Measurements from ENCODE around the gene NYNRIN.
"Not testable (repeated sequence)": the region's sequence is repeated elsewhere in the genome, so short reads cannot be mapped to it uniquely, and the experiment has no call there.

NYNRIN gene

DNA sequence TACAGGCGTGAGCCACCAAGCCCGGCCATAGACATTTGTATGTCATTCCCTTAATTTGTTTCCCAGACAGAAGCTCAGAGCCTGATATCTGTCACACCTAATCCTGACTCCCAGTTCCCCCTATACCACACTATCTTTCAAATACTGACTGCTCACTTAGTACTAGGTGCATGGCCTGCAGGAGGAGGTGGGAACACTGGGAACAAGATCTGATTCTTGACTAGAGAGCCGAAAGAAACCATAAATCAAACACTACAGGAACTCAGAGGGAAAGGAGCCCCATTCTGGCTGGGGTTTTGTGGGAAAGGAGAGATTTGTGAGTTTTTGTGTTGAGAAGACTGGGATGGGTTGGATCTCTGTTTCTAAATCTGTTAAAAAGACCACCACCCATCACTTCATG is 35.9 kb downstream of the NYNRIN start:
- DNase-seq: no peak

DNA sequence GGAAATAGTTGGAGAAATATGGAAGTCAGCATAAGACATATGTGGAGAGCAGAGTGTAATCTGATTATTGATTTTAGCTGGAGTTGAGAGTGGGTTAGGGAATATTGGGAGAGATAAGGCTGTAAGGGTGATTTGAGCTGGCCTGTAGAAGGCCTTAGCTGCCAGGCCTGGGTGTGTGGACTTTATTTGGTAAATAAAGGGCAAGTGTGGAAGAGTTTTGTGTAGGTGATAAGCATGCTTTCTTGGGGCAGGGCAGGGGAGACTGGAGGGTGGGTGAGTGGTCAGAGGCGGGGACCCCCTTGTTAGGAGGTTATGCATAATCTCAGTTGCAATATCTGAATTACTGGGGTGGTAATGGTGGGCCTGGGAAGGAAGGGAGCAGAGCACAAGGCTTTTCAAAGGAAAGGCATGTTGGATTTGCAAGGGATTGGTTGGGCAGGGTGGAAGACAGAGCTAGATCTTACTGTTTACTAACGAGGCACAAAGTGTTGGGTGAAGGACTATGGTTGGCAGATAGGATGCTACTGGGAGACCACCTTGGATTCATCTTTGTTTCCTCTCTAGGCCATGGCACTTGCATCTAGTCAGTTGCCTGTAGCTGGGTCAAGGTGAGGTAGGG is 36.5 kb downstream of the NYNRIN start:
- no peak for DNase-seq

DNA sequence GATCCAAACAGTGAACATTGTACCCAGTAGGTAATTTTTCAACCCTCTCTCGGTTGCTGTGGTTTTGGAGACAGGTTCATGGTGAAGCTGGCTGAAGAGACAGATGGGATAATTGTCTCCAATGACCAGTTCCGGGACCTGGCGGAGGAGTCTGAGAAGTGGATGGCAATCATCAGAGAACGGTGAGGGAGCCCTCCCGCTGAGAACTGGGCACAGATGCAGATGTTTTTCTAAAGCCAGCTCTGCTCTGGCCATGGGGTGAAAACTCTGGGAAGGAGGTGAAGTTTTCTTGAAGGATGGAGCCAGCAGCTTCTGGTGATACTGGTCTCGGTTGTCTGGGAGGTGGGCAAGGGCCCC is 37.2 kb downstream of the NYNRIN start:
- no peak for DNase-seq

DNA sequence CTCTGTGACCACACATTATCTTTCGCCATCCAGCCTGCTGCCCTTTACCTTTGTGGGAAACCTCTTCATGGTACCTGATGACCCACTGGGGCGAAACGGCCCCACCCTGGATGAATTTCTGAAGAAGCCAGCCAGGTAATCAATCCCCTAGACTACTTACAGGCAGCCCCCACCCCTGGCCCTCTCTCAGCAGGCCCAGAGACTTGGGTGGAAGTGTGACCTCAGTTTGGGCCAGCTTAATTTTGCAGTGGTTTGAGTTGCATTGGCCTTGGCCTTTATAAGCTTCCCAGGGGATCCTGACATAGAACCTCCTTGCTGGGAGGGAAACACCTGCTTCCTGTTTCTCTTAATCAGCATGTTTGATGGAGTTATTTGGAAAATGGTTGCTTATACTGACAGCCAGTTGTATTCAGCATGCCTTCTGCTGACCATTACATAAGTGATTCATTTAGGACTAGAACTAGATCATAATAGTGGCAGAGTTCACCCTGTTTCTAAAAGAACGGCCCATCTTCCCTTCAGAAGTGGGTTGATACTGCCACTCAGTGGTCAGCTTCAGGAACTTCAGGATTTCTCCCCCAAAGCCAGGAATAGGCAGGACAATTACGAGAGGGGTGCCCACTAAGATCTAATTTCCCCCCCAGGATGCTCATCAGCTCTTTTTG is 37.7 kb downstream of the NYNRIN start:
- DNase-seq: no peak

DNA sequence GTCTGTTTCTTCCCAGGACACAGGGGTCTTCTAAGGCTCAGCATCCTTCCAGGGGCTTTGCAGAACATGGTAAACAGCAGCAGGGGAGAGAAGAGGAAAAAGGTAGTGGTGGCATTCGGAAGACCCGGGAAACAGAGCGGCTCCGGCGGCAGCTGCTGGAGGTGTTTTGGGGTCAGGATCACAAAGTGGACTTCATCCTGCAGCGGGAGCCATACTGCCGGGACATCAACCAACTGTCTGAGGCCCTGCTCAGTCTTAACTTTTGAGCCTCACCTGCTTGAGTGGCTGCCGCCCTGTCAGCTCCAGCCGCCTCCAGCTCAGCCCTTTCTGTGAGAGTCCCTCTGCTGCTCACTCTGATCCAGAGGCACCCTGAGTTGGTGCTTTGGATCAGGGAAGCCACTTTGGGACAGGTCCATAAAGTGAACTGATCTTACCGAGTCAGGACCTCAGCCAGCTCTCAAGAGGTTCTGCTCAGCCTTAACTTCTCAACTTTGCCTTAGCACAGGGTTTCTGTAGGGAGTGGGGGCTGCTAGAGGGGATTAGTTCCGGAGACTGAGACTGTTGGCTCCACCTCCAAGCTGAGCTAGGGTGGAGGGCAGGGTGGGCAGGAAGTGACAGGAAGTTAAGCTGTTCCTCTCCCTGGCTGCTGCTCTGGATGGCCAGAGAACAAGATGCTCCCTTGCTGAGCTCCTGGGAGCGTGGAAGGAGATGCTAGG is 38.4 kb downstream of the NYNRIN start:
- no peak for DNase-seq

DNA sequence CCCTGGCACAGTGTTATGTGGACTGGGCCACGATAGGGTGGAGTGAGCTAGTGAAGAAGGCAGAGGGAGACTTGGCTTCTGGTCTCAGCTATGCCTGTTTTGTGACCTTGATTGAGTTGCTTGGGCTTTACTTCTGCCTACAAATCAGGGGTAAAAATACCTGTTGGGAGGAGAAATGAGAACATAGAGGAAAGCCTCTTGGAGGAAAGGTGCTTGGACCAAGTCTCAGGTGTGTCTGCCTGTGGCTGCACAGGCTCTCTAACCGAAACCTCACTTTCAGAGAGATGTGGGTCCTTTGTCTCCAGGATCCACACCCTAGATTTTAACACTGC is 38.9 kb downstream of the NYNRIN start:
- no peak for DNase-seq

DNA sequence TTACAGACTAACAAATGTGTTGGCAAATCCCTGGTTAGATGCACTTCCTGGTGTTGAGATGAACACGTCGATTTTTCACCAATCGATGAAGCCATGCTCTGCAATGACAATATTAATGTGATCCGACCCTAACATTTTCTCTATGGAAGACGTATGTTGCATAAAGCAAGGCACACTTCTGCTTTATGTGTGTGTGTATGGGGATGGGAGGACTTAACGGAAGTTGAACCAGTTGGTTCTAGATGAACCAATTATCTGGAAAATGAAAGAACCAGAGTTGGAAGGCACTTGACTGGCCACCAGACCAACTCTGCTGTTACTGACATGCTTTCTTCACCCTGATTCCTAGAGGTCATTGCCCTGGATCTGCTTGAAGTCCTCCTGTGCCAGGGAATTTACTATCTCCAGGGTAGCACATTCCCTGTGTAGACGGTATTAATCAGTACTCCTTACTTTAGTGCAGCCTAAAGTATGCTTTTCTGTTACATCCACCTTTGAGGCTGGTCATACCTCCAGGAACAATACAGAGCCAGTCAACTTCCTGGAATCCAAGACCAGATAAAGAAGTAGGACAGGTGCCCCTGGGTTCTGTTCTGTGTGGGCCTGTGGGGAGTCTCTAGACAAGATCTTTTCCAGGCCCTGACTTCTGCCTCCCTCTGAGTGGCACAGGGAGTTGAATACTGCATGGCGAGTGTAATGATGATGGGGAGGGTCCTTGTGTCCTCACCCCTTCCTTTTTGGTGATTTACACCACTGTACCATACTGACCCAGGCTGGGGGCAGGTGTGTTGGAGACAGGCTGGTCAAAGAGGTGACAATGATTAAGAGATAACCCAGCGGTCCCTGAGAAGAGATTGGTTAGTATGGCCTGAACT is 39.7 kb downstream of the NYNRIN start:
- DNase-seq: no peak

DNA sequence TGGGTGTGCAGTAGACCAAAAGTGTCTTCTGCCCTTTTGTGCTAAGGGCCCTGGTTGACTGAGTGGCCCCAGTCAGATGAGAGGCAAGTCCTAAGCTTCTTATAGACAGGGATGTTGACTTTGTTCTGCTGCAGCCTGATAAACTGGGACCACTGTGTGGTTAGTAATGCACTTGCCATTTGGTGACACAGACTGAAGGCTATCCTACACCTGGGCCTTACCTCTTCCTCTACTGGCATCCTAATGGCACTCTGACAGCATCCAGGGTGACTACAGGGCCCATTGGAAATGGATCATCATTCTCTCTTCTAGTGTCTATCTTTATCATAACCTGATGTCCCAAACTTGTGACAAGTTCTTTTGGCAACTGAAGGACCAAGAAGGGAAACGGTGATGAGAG is 40.5 kb downstream of the NYNRIN start:
- no peak for DNase-seq

DNA sequence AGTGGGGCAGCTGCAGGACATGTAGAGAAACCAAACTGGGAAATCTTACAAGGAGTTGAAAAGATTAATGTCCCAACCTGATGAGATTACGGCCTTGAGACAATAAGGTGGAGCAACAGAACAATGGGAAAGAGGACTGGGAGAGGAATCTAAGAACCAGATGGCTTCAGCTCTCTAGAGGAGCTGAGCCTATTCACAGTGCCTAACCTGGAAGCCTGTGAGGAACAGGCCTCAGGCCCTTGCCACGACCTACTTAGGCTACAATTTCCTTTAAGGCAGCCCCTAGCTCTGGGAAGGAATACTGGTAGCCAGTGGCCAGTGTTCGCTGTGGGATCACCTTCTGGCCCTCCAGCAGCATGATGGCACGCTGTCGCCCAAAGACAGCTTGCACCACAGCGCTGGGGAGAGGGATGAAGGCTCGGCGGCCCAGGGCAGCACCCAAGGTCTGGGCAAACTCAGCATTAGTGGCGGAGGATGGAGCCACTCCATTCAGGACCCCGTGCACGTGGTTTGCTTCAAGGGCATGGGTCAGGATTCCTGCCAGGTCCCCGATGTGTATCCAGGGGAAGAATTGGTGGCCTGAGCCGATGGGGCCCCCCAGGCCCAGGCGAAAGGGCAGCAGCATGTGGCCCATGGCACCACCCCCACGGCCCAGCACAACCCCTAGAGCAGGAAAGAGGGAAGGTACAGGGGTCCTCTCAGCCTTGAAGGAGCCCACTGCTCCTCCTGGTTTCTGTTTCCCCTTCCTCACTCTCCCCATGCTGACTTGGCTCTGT is 41.2 kb downstream of the NYNRIN start:
- no peak for DNase-seq

DNA sequence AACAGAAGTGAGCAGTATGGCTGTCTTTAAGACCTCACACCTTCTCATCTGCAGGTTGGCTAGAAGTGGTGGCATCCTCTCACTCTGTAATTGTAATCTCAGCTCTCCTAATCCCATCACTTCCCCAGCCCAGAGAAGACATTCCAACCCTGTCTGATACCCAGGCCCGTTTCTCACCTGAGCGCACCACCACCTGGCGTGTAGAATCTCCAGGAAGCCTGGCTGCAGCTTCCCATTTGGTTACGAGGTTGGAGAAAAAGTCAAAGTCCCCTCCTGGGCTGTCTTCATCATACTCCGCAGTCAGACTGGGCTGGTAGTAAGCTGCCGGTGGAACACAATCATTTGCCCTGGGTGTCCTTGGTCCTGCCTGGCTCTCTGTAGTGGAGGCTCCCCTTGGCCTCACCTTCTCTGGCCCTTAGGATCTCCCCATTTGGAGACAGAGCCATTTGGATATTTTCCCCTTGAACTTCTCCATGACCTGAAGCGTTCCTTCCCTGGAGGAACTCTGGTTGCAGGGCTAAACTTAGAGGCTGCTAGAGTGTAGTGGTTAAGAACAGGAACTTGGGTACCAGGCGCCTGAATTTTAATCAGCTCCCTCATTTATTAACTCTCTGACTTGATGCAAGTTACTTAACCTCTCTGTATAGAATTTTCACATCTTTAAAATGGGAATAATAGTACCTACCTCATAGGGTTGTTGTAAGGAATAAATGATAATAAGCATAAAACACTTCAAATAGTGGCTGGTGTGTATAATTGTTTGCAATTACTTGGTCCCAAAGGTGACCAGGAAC is 42.0 kb downstream of the NYNRIN start:
- no peak for DNase-seq

DNA sequence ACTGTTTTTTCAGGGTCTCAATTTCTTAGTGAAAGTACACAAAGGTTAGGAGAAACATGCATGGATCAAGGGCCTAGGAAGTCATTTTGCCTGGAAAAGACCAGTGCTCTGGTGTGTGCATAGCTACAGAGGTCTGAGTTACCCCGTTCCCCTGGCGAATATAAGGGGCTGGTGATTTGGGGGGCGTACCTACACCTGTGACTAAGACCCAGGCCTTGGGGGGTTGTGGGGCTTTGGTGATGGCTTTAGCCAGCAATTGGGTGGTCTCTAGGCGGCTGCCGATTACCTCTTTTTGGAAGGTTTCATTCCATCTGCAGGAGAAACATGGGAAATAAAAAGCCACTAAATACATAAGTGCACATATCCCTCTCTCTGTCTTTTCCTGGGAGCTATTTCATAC is 42.7 kb downstream of the NYNRIN start:
- no peak for DNase-seq

DNA sequence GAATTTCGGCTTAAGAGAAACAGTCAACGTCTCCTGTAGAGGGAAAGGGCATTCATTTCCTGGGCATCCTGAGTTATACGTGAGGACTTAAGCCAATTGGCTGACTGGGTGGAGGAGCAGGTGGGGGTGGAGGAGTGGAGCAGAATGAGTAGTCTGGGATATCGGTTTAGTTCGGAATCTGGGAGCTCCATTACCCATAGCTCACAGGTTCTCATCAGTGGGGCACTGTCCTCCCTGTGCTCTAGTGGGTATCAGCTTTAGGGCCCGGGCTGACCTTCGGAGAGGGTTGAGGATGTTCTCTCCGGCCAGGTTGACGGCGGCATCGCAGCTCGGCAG is 43.1 kb downstream of the NYNRIN start:
- DNase-seq: no peak

DNA sequence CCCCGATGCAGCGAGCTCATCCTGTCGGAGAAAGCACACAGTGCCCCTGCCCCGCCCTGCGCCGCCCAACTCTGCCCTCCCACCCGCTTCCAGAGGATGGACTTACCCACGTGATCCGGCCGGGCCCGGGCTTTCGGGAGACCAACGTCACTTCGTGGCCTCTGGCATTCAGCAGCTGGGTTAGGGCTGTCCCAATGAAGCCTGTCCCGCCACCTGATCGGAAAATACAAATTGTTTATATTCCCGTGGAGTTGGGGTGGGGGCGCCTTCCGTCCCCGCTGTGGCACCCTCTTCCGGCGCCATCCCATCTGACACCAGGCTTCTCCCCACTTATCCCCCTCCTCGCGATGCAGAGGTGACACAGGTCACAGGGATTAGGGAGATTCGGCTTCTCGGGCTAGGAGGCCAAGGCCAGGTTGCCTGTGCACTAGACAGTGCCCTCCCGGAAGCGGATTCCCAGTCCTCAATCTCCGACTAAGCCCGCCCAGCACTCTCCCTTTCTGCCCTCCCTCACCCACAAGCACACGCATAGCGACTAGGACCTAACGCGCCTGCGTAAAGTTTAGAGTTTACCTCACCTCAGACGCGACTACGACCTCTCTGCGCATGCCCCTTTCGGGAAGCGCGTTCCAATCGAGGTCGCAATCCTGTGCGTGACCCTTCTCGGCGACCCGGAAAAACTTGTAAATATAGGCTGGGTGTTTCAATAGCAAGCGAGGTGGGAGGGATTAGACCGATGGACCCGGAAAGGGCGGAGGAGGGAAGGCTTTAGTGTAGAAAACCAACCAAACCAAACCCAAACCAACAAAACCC is 43.6 kb downstream of the NYNRIN start, which contains the start of gene SDR39U1:
SDR39U1 (minus strand) TSS at position 537 of the 813 bp plus-strand sequence; CDS start at position 530, 7 bp downstream.
- DNase-seq: peak; percentile 88

DNA sequence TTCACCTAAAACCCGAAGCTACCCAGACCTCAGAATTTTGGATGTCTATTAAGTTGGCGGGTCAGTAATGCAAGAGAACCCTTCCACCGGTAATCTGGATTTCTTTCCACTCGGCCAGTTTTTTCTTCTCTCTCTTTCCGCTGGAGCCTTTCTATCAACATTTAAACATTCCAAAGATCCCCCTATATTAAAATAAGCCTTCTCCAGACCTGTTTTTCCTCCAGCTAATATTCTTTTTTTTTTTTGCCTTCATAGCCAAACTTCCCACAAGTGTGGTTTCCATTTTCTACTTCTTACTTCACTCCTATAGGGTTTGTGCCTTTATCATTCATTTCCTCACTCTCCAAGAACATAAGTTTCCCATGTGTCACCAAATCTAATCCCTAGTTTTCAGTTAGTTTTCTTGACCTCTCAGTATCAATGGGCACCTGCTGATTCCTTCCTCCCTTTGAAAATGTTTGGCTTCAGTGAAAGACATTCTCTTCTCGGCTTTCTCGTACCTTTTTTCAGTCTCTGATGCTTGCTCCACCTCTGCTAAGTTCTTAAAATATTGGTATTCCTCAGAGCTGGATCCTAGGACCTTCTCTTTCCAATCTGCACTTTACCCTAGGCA is 44.4 kb downstream of the NYNRIN start:
- DNase-seq: no peak

DNA sequence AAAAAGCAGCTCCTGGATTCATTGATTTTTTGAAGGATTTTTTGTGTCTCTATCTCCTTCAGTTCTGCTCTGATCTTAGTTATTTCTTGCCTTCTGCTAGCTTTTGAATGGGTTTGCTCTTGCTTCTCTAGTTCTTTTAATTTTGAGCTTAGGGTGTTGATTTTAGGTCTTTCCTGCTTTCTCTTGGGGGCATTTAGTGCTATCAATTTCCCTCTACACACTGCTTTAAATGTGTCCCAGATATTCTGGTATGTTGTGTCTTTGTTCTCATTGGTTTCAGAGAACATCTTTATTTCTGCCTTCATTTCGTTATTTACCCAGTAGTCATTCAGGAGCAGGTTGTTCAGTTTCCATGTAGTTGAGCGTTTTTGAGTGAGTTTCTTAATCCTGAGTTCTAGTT is 52.0 kb downstream of the NYNRIN start:
- DNase-seq: not testable (repeated sequence)

DNA sequence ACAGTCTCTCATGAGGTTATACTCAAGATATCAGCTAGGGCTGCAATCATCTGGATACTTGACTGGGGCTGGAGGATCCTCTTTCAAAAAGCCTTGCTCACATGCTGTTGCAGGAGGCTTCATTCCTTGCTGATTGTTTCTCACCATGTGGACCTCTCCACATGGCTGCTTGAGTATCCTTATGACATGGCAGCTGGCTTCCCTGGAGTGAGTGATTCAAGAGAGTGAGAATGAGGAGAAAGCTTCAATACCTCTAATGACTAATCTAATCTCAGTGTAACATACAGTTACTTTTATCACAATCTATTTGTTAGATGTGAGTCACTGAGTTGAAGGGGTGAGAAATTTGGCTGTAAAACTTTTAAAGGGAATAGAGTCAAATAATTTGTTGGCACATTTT is 58.2 kb downstream of the NYNRIN start:
- DNase-seq: no peak

DNA sequence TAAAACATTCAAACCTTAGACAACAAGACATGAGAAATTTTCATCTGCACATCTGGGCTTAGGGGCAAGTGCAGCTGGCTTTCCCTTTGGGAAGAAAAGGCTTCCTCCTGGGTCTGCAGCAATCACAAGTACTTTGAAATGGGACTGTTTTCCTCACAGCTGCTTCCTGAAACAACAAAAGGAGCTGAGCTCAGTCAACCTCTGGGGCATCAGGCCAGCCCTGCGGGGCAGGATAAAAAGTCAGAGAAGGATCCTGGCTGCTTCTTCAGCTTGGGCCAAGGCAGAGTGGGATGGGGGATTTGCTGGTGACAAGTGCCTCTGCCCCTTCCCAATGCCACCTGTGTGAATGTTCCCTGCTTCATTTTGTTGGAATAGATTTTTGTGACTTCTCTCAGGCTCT is 59.9 kb downstream of the NYNRIN start:
- no peak for DNase-seq

DNA sequence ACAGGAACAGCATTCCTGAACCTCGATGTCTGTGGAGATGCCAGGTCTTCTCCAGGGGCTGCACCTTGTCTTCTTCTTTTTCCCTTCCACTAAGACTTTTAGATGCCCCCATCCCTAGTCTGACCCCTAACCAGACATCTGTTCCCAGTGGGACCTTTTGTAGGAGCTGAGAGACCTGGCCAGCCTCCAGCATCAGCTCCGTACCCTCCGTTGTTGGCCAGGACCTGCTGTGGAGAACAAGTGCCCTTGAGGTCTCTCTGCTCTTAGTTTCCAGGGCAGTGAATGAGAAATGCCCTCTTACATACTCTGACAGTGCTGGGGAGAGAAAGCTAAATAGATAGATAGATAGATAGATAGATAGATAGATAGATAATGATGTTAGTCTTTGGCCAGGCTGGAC is 60.5 kb downstream of the NYNRIN start:
- DNase-seq: no peak

DNA sequence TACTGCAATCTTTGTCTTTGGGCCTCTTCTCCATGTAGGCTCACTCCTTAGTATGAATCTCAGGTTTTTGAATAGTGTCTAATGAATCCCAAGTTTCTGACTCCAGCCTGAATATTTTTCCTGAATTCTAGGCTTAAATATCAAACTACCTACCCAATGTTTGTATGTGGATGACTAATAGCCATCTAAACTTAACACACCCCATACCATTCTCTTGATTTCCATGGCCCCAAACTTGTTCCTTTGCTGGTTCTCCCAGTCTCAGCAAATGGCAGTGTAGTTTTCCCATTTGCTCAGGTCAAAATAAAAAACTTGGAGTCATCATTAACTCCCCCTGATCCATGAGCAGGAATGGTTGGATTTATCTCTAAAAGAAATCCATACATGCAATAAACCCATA is 62.5 kb downstream of the NYNRIN start:
- DNase-seq: no peak

DNA sequence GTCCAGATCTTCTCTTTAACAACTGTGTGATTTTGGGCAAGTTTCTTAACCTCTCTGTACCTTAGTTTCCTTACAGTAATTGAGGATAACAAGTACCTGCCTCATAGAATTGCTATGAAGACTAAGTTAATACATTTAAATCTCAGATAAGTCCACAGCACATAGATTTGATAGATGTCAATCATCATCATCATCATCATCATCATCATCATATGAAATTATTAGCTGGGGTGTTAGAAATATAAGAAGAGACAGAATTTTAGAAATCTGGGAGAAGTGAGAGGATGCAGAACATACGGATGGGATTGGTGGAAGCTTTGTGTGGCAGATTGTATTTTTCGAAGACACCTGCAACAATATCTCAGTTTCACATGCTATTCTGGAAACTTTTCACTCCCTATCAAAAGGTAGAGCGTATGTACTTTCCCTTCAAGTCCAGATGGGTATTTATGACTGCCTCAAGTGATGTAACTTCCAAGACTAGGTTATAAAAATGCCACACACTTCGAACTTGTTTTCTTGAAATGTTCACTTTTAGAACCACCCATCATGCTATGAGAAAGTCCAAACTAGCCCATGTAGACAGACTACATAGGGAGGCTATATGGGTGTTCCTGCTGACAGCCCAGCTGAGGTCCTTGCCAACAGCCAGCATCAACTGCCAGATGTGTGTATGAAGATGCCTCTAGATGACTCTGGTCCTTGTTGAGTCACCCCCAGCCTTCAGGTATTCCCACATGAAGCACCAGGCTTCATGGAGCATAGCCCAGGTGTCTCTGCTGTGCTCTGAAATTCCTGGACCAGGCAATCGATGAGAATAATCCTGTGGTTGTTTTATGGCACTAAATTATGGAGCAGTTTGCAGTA is 64.4 kb downstream of the NYNRIN start:
- no peak for DNase-seq
